DND-41 (cell line): ENCODE data around the gene PVALEF.

Experiments used
- CTCF ChIP-seq: IDR thresholded peaks from 2 replicates; pipeline ENCODE4 v1.5.1; 2012; ENCODE audit warnings: borderline replicate concordance, low read length, moderate library complexity, mild to moderate bottlenecking; ENCODE audit not compliant: poor library complexity, severe bottlenecking; ENCODE audit errors: extremely low read depth
- EZH2 ChIP-seq: IDR thresholded peaks from 3 replicates; pipeline ENCODE4 v1.6.1; 2012; ENCODE audit warnings: borderline replicate concordance, low read depth, mild to moderate bottlenecking, moderate library complexity, low read length, inconsistent platforms; ENCODE audit not compliant: severe bottlenecking

GRCh38 chr17:81189670-81190530 is 24.6 kb downstream of the PVALEF start:
- TF ChIP-seq CTCF (no peak), EZH2 (no peak)
